ENCODE results near the gene PSMA6. TPM values are rescaled to one million over a fixed set of nuclear protein-coding genes. Genes with fewer than 3 reads are reported as not detected.

The PSMA6 gene
- total RNA-seq, 1 experiment from 2014 or later: 210 TPM

DNA sequence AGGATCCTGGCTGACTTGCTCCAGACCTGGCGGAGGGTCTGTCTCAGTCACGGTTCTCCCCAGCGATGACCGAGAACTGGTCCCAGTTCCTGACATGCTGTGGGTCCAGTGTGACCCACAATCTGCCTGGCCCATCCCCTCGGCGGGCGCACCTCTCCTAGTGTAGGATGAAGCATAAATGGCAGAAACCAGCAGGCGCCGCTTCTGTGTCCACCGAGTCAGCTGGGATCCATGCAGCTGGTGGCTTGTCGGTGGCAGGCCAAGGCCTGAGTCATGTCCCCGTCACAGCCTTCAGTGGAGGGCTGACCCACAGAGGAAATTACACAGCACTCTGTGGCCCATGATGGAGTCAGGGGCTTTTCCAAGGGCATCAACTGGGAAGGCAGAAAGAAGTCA lies 73.9 kb downstream of the PSMA6 start (continued):
- TF ChIP-seq KAT7 (CRISPR knock-in tag; IDR thresholded peaks at IDR 0.05; ENCODE audit: borderline replicate concordance): no peak
- TF ChIP-seq, protein P1, sequence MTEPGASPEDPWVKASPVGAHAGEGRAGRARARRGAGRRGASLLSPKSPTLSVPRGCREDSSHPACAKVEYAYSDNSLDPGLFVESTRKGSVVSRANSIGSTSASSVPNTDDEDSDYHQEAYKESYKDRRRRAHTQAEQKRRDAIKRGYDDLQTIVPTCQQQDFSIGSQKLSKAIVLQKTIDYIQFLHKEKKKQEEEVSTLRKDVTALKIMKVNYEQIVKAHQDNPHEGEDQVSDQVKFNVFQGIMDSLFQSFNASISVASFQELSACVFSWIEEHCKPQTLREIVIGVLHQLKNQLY (CRISPR knock-in tag; IDR thresholded peaks at IDR 0.05): no peak

DNA sequence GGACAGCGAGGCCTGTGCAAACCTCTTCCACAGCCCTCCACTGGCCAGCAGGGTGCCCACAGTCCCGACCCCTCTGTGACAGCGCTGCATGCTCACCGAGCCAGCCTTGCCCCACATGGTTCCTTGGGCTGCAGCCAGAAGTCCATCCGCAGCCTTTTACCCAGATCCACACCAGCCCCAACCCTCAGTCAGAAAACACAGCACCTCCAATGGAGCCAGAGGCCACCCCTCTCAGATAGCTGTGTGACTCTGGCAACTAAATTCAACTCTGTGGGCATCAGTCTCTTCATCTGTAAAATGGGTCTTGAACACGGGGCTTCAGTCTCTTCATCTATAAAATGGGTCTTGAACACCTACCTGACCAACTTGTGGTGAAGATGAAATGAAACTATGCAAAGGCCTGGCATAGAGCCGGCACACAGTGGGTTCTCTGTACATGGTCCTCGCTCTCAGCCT lies 74.4 kb downstream of the PSMA6 start:
- Mint-ChIP-seq H3K27ac (no peak overlapping the region), H3K27me3 (ENCODE audit: low read depth) (peaks cover 4% of the 10 kb centered on the region; the same call in 1 of the 2 replicates), H3K9me3 (peaks cover 8% of the 10 kb centered on the region), H3K4me3 (no peak overlapping the region), H3K4me1 (peaks cover 22% of the 10 kb centered on the region), H3K36me3 (no peaks in the 10 kb centered on the region)
- DNase-seq (ENCODE audit: low spot score): no peak
- TF ChIP-seq PRRX2 (CRISPR knock-in tag; IDR thresholded peaks at IDR 0.05) (no peak), SMAD4 (CRISPR knock-in tag; IDR thresholded peaks at IDR 0.05) (no peak), E2F4 (CRISPR knock-in tag; IDR thresholded peaks at IDR 0.05; ENCODE audit: borderline replicate concordance, low read depth) (no peak)
- ChIA-PET POLR2A (no interaction called here), CTCF (no interaction called here)
- no peak for ATAC-seq

DNA sequence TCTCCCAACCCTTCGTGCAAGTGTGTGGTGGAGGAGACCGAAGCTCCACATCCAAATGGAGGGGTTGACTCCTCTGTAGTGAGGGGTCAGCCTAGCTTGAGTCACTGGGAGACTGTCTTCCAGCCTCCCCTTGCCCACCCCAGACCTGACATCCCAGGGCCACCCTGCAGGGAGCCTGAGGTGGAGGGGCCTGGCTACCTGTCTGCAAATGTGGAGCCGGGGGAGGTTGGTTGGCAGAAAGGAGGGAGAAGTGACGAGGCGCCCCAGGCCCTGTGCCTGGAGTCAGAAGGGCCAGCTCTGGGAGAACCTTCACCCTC lies 74.8 kb downstream of the PSMA6 start:
- Mint-ChIP-seq H3K9me3 (peaks cover 8% of the 10 kb centered on the region), H3K36me3 (no peaks in the 10 kb centered on the region), H3K27ac (no peak overlapping the region), H3K4me3 (no peak overlapping the region), H3K4me1 (peaks cover 22% of the 10 kb centered on the region), H3K27me3 (ENCODE audit: low read depth) (peaks cover 4% of the 10 kb centered on the region; the same call in 1 of the 2 replicates)
- no peak for DNase-seq (ENCODE audit: low spot score)
- POLR2A ChIA-PET: interaction anchor here (1.5 kb wide), 1 partner anchor 37 kb away, joined by 10 read pairs; no protein-coding TSS in a partner anchor
- no peak for ATAC-seq
- CTCF ChIA-PET: interaction anchor here (0.6 to 2.9 kb wide), 4 partner anchors 37 to 665 kb away, joined by 3 to 11 read pairs (median 6); partner anchors contain the start of gene NFKBIA
- TF ChIP-seq, protein P2, sequence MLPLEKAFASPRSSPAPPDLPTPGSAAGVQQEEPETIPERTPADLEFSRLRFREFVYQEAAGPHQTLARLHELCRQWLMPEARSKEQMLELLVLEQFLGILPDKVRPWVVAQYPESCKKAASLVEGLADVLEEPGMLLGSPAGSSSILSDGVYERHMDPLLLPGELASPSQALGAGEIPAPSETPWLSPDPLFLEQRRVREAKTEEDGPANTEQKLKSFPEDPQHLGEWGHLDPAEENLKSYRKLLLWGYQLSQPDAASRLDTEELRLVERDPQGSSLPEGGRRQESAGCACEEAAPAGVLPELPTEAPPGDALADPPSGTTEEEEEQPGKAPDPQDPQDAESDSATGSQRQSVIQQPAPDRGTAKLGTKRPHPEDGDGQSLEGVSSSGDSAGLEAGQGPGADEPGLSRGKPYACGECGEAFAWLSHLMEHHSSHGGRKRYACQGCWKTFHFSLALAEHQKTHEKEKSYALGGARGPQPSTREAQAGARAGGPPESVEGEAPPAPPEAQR (CRISPR knock-in tag; IDR thresholded peaks at IDR 0.05): no peak
- no peak for TF ChIP-seq HMGA2 (CRISPR knock-in tag; IDR thresholded peaks at IDR 0.05)
- no peak for TF ChIP-seq E2F4 (CRISPR knock-in tag; IDR thresholded peaks at IDR 0.05; ENCODE audit: borderline replicate concordance, low read depth)
- TF ChIP-seq OVOL2 (CRISPR knock-in tag; IDR thresholded peaks at IDR 0.05; ENCODE audit: borderline replicate concordance): no peak
- no peak for TF ChIP-seq RORB (CRISPR knock-in tag; IDR thresholded peaks at IDR 0.05)
- no peak for TF ChIP-seq SP1 (CRISPR knock-in tag; conservative IDR thresholded peaks at IDR 0.05)
- TF ChIP-seq, protein P3, sequence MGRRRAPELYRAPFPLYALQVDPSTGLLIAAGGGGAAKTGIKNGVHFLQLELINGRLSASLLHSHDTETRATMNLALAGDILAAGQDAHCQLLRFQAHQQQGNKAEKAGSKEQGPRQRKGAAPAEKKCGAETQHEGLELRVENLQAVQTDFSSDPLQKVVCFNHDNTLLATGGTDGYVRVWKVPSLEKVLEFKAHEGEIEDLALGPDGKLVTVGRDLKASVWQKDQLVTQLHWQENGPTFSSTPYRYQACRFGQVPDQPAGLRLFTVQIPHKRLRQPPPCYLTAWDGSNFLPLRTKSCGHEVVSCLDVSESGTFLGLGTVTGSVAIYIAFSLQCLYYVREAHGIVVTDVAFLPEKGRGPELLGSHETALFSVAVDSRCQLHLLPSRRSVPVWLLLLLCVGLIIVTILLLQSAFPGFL (CRISPR knock-in tag; IDR thresholded peaks at IDR 0.05; ENCODE audit: borderline replicate concordance): no peak
- TF ChIP-seq, protein P4, sequence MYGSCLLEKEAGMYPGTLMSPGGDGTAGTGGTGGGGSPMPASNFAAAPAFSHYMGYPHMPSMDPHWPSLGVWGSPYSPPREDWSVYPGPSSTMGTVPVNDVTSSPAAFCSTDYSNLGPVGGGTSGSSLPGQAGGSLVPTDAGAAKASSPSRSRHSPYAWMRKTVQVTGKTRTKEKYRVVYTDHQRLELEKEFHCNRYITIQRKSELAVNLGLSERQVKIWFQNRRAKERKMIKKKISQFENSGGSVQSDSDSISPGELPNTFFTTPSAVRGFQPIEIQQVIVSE (CRISPR knock-in tag; IDR thresholded peaks at IDR 0.05; ENCODE audit: borderline replicate concordance): no peak
- no peak for TF ChIP-seq IRF2 (CRISPR knock-in tag; IDR thresholded peaks at IDR 0.05; ENCODE audit: borderline replicate concordance, low read depth)
- no peak for TF ChIP-seq MYBL2 (CRISPR knock-in tag; IDR thresholded peaks at IDR 0.05)
- TF ChIP-seq, protein P5, sequence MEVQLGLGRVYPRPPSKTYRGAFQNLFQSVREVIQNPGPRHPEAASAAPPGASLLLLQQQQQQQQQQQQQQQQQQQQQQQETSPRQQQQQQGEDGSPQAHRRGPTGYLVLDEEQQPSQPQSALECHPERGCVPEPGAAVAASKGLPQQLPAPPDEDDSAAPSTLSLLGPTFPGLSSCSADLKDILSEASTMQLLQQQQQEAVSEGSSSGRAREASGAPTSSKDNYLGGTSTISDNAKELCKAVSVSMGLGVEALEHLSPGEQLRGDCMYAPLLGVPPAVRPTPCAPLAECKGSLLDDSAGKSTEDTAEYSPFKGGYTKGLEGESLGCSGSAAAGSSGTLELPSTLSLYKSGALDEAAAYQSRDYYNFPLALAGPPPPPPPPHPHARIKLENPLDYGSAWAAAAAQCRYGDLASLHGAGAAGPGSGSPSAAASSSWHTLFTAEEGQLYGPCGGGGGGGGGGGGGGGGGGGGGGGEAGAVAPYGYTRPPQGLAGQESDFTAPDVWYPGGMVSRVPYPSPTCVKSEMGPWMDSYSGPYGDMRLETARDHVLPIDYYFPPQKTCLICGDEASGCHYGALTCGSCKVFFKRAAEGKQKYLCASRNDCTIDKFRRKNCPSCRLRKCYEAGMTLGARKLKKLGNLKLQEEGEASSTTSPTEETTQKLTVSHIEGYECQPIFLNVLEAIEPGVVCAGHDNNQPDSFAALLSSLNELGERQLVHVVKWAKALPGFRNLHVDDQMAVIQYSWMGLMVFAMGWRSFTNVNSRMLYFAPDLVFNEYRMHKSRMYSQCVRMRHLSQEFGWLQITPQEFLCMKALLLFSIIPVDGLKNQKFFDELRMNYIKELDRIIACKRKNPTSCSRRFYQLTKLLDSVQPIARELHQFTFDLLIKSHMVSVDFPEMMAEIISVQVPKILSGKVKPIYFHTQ (CRISPR knock-in tag; IDR thresholded peaks at IDR 0.05): no peak
- no peak for TF ChIP-seq KAT7 (CRISPR knock-in tag; IDR thresholded peaks at IDR 0.05; ENCODE audit: borderline replicate concordance)
- TF ChIP-seq NR1H2 (CRISPR knock-in tag; IDR thresholded peaks at IDR 0.05): no peak
- TF ChIP-seq GABPB1 (CRISPR knock-in tag; IDR thresholded peaks at IDR 0.05): no peak
- TF ChIP-seq ELF4 (CRISPR knock-in tag; IDR thresholded peaks at IDR 0.05; ENCODE audit: low read depth): no peak
- no peak for TF ChIP-seq NFYB (CRISPR knock-in tag; conservative IDR thresholded peaks at IDR 0.05; ENCODE audit: low read depth)
- no peak for TF ChIP-seq ZNF263 (CRISPR knock-in tag; IDR thresholded peaks at IDR 0.05; ENCODE audit: low read depth)
